Type B pancreatic cell (in vitro differentiated cells): ENCODE measurements around the gene HDLBP. TPM values are rescaled to one million over a fixed set of nuclear protein-coding genes. Genes with fewer than 3 reads are reported as not detected.

Source experiments
- DNase-seq: peaks from one replicate; pipeline ENCODE4 v3.0.0; 2021; ENCODE audit warnings: mixed read lengths; ENCODE audit not compliant: unreplicated experiment; ENCODE audit errors: extremely low spot score
- H3K27ac Mint-ChIP-seq: 2 replicates; pipeline ENCODE4 v1.8.0; 2021; ENCODE audit warnings: mild to moderate bottlenecking, mixed read lengths
- H3K27me3 Mint-ChIP-seq: 2 replicates; pipeline ENCODE4 v1.8.0; 2021; ENCODE audit warnings: mixed read lengths
- H3K36me3 Mint-ChIP-seq: 2 replicates; pipeline ENCODE4 v1.8.0; 2021; ENCODE audit warnings: mixed read lengths
- H3K4me1 Mint-ChIP-seq: one replicate; pipeline ENCODE4 v1.8.0; 2021; ENCODE audit warnings: mixed read lengths; ENCODE audit not compliant: unreplicated experiment
- H3K4me3 Mint-ChIP-seq: 2 replicates; pipeline ENCODE4 v1.8.0; 2021; ENCODE audit warnings: mild to moderate bottlenecking, mixed read lengths
- H3K9me3 Mint-ChIP-seq: 2 replicates; pipeline ENCODE4 v1.8.0; 2021; ENCODE audit warnings: mixed read lengths
- total RNA-seq: library from RNA; stranded (reverse); gene quantifications from 2 replicates; pipeline ENCODE4 v1.2.1, GENCODE V29; 2021; ENCODE audit warnings: low replicate concordance
- TF ChIP-seq, protein P1 (sequence below): fragments of 200-600 bp; sonication (generic); conservative IDR thresholded peaks from 2 replicates; pipeline ENCODE4 v1.5.0; 2021; ENCODE audit warnings: antibody characterized with exemption, mild to moderate bottlenecking

HDLBP gene
- total RNA-seq, 1 donor from 2014 or later: 466 TPM

DNA sequence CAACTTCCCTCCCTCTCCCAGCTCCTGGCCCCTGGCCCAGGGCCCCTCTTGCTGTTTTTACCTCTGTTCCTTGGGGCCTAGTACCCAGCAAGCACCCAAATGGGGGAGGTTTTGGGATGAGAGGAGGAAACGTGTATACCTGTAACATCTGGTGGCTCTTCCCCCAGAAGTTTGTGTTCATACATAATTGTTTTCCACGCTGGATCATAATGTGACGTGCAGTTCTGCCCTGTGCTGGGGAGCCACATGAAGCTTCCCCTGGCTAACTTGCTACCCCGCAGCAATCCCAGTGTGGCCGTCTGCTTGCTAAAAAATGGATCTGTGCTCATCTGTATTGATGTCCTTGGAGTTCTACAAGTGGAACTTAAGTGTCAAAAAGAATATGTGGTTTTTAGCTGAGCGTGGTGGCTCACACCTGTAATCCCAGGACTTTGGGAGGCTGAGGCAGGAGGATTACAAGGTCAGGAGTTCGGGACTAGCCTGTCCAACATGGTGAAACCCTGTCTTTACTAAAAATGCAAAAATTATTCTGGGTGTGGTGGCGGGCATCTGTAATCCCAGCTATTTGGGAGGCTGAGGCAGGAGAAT is 90.5 kb downstream of the HDLBP start:
- H3K27me3 Mint-ChIP-seq: no peaks in the 10 kb centered on the region
- TF ChIP-seq, protein P1, sequence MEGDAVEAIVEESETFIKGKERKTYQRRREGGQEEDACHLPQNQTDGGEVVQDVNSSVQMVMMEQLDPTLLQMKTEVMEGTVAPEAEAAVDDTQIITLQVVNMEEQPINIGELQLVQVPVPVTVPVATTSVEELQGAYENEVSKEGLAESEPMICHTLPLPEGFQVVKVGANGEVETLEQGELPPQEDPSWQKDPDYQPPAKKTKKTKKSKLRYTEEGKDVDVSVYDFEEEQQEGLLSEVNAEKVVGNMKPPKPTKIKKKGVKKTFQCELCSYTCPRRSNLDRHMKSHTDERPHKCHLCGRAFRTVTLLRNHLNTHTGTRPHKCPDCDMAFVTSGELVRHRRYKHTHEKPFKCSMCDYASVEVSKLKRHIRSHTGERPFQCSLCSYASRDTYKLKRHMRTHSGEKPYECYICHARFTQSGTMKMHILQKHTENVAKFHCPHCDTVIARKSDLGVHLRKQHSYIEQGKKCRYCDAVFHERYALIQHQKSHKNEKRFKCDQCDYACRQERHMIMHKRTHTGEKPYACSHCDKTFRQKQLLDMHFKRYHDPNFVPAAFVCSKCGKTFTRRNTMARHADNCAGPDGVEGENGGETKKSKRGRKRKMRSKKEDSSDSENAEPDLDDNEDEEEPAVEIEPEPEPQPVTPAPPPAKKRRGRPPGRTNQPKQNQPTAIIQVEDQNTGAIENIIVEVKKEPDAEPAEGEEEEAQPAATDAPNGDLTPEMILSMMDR: no peak
- peaks cover 14% of the 10 kb centered on the region for H3K36me3 Mint-ChIP-seq
- peak overlapping the region; percentile 45 for H3K4me3 Mint-ChIP-seq
- peaks cover 9% of the 10 kb centered on the region for H3K4me1 Mint-ChIP-seq
- H3K9me3 Mint-ChIP-seq: no peaks in the 10 kb centered on the region
- peak overlapping the region; percentile 65 for H3K27ac Mint-ChIP-seq
- no peak for DNase-seq

DNA sequence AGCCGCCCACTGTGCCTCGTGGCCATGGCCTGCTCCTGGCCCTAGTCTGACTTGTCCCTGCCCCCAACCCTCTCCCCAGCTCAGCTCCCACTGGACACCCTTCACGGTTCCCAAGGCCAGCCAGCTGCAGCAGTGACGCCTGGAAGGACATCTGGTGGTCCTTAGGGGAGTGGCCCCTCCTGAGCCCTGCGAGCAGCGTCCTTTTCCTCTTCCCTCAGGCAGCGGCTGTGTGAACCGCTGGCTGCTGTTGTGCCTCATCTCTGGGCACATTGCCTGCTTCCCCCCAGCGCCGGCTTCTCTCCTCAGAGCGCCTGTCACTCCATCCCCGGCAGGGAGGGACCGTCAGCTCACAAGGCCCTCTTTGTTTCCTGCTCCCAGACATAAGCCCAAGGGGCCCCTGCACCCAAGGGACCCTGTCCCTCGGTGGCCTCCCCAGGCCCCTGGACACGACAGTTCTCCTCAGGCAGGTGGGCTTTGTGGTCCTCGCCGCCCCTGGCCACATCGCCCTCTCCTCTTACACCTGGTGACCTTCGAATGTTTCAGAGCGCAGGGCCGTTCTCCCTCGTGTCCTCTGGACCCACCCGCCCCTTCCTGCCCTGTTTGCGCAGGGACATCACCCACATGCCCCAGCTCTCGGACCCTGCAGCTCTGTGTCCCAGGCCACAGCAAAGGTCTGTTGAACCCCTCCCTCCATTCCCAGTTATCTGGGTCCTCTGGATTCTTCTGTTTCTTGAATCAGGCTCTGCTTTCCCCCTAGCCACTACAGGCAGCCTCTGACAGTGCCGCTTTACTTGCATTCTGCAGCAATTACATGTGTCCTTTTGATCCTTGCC is 91.2 kb downstream of the HDLBP start:
- no peaks in the 10 kb centered on the region for H3K27me3 Mint-ChIP-seq
- H3K4me1 Mint-ChIP-seq: peaks cover 11% of the 10 kb centered on the region
- peaks cover 15% of the 10 kb centered on the region for H3K36me3 Mint-ChIP-seq
- no peak for DNase-seq
- H3K4me3 Mint-ChIP-seq: peak overlapping the region; percentile 45
- peak overlapping the region; percentile 65 for H3K27ac Mint-ChIP-seq
- H3K9me3 Mint-ChIP-seq: no peaks in the 10 kb centered on the region
- TF ChIP-seq, protein P1: no peak

DNA sequence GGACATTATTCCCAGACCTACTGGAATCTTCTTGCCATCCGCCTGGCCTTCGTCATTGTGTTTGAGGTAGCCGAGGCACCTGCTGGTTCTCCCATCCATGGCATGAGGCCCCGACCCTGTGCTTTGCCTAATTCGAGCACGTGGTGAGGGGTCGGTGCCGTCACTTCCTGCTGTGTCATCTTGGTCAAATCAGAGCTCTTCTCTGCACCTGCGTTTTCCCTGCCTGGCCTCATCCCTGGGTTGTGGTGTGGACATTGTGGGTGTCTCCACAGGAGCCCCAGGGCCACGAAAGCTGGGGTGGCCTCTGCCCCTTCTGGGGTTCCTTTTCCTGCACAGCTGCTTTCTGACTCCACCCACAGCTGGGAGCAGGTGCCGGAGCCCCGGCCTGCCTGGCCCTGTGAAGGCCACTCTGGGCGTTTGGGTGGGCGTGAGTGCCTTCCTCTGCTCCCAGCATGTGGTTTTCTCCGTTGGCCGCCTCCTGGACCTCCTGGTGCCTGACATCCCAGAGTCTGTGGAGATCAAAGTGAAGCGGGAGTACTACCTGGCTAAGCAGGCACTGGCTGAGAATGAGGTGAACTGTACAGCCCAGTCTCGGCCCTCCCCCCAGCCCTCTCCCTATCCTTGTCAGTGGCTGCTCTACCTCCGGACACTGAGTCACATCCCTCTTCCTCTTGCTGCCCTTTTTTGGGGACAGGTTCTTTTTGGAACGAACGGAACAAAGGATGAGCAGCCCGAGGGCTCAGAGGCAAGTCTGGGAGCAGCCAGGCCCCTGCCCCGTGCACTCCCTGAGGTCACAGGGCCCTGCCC is 92.1 kb downstream of the HDLBP start:
- no peaks in the 10 kb centered on the region for H3K9me3 Mint-ChIP-seq
- H3K36me3 Mint-ChIP-seq: peaks cover 12% of the 10 kb centered on the region
- H3K4me3 Mint-ChIP-seq: no peak overlapping the region
- no peak for DNase-seq
- H3K27me3 Mint-ChIP-seq: no peaks in the 10 kb centered on the region
- TF ChIP-seq, protein P1: no peak
- H3K4me1 Mint-ChIP-seq: peaks cover 19% of the 10 kb centered on the region
- H3K27ac Mint-ChIP-seq: no peak overlapping the region

DNA sequence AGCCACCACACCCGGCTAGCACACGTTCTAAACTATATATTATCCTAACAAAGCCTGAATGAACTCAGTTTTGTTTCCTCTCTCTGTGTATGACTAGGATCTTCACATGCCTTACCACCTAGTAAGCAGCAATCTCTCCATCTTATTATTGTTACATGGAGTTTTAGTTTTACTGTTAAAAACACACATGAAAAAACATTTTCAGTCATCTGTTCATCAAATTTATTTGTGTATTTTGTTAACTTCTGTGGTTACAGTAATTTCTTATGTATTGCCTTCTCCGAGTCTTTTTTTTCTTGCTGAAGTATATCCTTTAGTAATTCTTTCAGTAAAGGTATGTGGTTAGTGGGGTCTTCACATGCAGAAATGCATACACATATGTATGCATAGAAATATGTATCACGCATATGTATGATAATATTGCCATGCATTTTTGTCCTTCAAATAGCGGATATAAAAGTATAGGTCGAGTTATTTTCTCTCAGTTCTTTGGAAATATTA is 95.6 kb downstream of the HDLBP start:
- Mint-ChIP-seq H3K4me3 (peak overlapping the region; percentile 94), H3K27me3 (no peaks in the 10 kb centered on the region), H3K9me3 (no peaks in the 10 kb centered on the region), H3K36me3 (peaks cover 4% of the 10 kb centered on the region), H3K4me1 (peaks cover 17% of the 10 kb centered on the region), H3K27ac (peak overlapping the region; percentile 26)
- TF ChIP-seq, protein P1: no peak
- DNase-seq: no peak

DNA sequence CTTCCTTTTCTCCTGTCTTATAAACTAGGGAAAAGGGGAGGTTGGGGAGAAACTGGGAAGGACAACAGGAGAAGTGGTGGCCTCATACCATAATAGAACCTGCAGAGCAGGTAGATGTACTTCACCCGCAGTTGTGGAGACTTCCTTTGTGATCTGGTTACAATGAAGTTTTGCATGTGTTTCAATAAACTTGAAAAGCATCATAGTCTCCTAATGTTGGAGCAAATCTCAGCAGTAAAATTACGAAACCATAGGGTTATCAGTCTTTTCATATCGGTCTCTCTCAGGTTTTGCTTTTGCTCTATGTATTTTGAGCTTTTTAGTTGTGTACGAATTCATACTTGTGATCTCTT is 96.5 kb downstream of the HDLBP start:
- Mint-ChIP-seq H3K36me3 (peaks cover 4% of the 10 kb centered on the region), H3K4me1 (peaks cover 11% of the 10 kb centered on the region), H3K9me3 (no peaks in the 10 kb centered on the region), H3K27ac (peak overlapping the region; percentile 73), H3K27me3 (peaks cover 2% of the 10 kb centered on the region), H3K4me3 (peak overlapping the region; percentile 94)
- TF ChIP-seq, protein P1: no peak
- no peak for DNase-seq
